GM12878 (cell line): ENCODE results near the gene CCR5AS.

Source experiments
- CEBPB ChIP-seq, 2 experiments: fragments of 150-350 bp in 1 of 2; IDR thresholded peaks; 2 replicates each; pipeline ENCODE4 v1.6.1; 2012 to 2014; ENCODE audit warnings: low read depth in 2 of 2, low read length in 2 of 2, borderline replicate concordance in 1 of 2, inconsistent platforms in 1 of 2
- CHD1 ChIP-seq: IDR thresholded peaks from 2 replicates; pipeline ENCODE4 v1.6.1; 2012; ENCODE audit warnings: low read depth, low read length, improper control_type of control experiment
- CUX1 ChIP-seq: IDR thresholded peaks from 2 replicates; pipeline ENCODE4 v1.6.1; 2012; ENCODE audit warnings: improper control_type of control experiment, low read depth, low read length; ENCODE audit not compliant: insufficient replicate concordance
- E2F4 ChIP-seq: IDR thresholded peaks from 2 replicates; pipeline ENCODE4 v1.6.1; 2012; ENCODE audit warnings: low read depth, low read length, improper control_type of control experiment
- ESRRA ChIP-seq: IDR thresholded peaks from 2 replicates; pipeline ENCODE4 v1.6.1; 2012; ENCODE audit warnings: mild to moderate bottlenecking, low read length, improper control_type of control experiment
- HSF1 ChIP-seq: fragments of 150-350 bp; IDR thresholded peaks from 2 replicates; pipeline ENCODE4 v1.6.1; 2014; ENCODE audit warnings: mild to moderate bottlenecking, low read depth, low read length
- IKZF1 ChIP-seq: fragments of 450-650 bp; conservative IDR thresholded peaks from 2 replicates; pipeline ENCODE4 v1.6.1; 2017; ENCODE audit warnings: antibody characterized with exemption, mild to moderate bottlenecking
- MYC ChIP-seq: IDR thresholded peaks from 2 replicates; pipeline ENCODE4 v1.6.1; 2011; ENCODE audit warnings: mild to moderate bottlenecking, low read length, moderate library complexity, inconsistent platforms; ENCODE audit not compliant: insufficient read depth, insufficient replicate concordance, insufficient read length, severe bottlenecking
- NFYA ChIP-seq: IDR thresholded peaks from 2 replicates; pipeline ENCODE4 v1.6.1; 2011; ENCODE audit warnings: low read depth, mild to moderate bottlenecking, low read length, improper control_type of control experiment, borderline replicate concordance
- NR2C2 ChIP-seq: IDR thresholded peaks from 2 replicates; pipeline ENCODE4 v1.6.1; 2011; ENCODE audit warnings: borderline replicate concordance, low read depth; ENCODE audit not compliant: control insufficient read depth, insufficient read length
- SP1 ChIP-seq: IDR thresholded peaks from one replicate; pipeline ENCODE4 v1.6.1; 2011; ENCODE audit warnings: low read depth, low read length
- SRF ChIP-seq, 2 experiments: IDR thresholded peaks; 2 replicates each; pipeline ENCODE4 v1.6.1; 2011; ENCODE audit warnings: low read depth in 2 of 2, low read length in 2 of 2, mild to moderate bottlenecking in 1 of 2, moderate library complexity in 1 of 2
- TARDBP ChIP-seq: IDR thresholded peaks from 2 replicates; pipeline ENCODE4 v1.6.1; 2016; ENCODE audit warnings: borderline replicate concordance
- TCF7 ChIP-seq: IDR thresholded peaks from 2 replicates; pipeline ENCODE4 v1.6.1; 2014; ENCODE audit warnings: antibody characterized with exemption, borderline replicate concordance
- USF2 ChIP-seq: IDR thresholded peaks from 2 replicates; pipeline ENCODE4 v1.6.1; 2011; ENCODE audit warnings: low read depth, low read length, improper control_type of control experiment, borderline replicate concordance
- ZNF207 ChIP-seq: fragments of 450-650 bp; IDR thresholded peaks from 2 replicates; pipeline ENCODE4 v1.6.1; 2014; ENCODE audit warnings: antibody characterized with exemption, mild to moderate bottlenecking, borderline replicate concordance
- ZNF24 ChIP-seq: fragments of 450-650 bp; IDR thresholded peaks from 2 replicates; pipeline ENCODE4 v1.6.1; 2017; ENCODE audit warnings: antibody characterized with exemption, mild to moderate bottlenecking

Gene CCR5AS

GRCh38 chr3:46406788-46407611, at the start of gene CCR5AS, which contains the start of gene CCRL2 (continued):
- no peak for TF ChIP-seq E2F4
- TF ChIP-seq ZNF207 = no peak
- TF ChIP-seq NR2C2 = no peak
- TF ChIP-seq NFYA = no peak
- no peak for TF ChIP-seq ZNF24
- no peak for TF ChIP-seq IKZF1
- no peak for TF ChIP-seq TARDBP
- no peak for TF ChIP-seq SP1
- TF ChIP-seq MYC = no peak
- TF ChIP-seq ESRRA = no peak
- no peak for TF ChIP-seq HSF1
- no peak for TF ChIP-seq TCF7
- TF ChIP-seq SRF (IDR thresholded peaks at IDR 0.05; ENCODE audit: low read depth in 2 of 2, low read length in 2 of 2) = 0 out of 4 replicates have a peak, but pooled peaks of 1 of the 2 experiments have one; percentile 2
- no peak for TF ChIP-seq CEBPB (IDR thresholded peaks at IDR 0.05; ENCODE audit: borderline replicate concordance in 1 of 2, low read depth in 2 of 2, low read length in 2 of 2)
- no peak for TF ChIP-seq CUX1
- TF ChIP-seq USF2 = no peak
- no peak for TF ChIP-seq CHD1
